WTC11 (cell line): Measurements from ENCODE around the gene GAREM2. TPM values are rescaled to one million over a fixed set of nuclear protein-coding genes. Genes with fewer than 3 reads are reported as not detected.

ENCODE experiments used
- ATAC-seq: fragments of 200-7000 bp; cut with Tn5 transposase; 2 replicates; pipeline ENCODE4 v1.10.0; 2021; ENCODE audit warnings: mild to moderate bottlenecking, moderate library complexity
- CTCF ChIA-PET: fragments of 300-600 bp; sonication (Branson Sonifier 250); formaldehyde crosslinking; loops from one replicate; lab custom pipeline; 2021; ENCODE audit warnings: antibody characterized with exemption; lab: Charles Lee
- POLR2A ChIA-PET: fragments of 350-600 bp; sonication (Branson Sonifier 250); formaldehyde crosslinking; loops from one replicate; lab custom pipeline; 2021; ENCODE audit warnings: antibody characterized with exemption; lab: Charles Lee
- DNase-seq: peaks from one replicate; pipeline ENCODE4 v3.0.0; 2021; ENCODE audit warnings: low spot score
- H3K27ac Mint-ChIP-seq: 2 replicates; pipeline ENCODE4 v1.8.0; 2021; ENCODE audit warnings: mixed read lengths
- H3K27me3 Mint-ChIP-seq: 2 replicates; pipeline ENCODE4 v1.8.0; 2021; ENCODE audit warnings: low read depth, mild to moderate bottlenecking, moderate library complexity, mixed read lengths
- H3K36me3 Mint-ChIP-seq: 2 replicates; pipeline ENCODE4 v1.8.0; 2021; ENCODE audit warnings: mixed read lengths
- H3K4me1 Mint-ChIP-seq: 2 replicates; pipeline ENCODE4 v1.8.0; 2022; ENCODE audit warnings: mixed read lengths
- H3K4me3 Mint-ChIP-seq: 2 replicates; pipeline ENCODE4 v1.8.0; 2021; ENCODE audit warnings: mild to moderate bottlenecking, moderate library complexity, mixed read lengths
- H3K9me3 Mint-ChIP-seq: 2 replicates; pipeline ENCODE4 v1.8.0; 2021; ENCODE audit warnings: mixed read lengths
- AR ChIP-seq: fragments of 250-450 bp; sonication (Bioruptor Pico); IDR thresholded peaks from 2 replicates; pipeline ENCODE4 v1.9.0; 2021; ENCODE audit warnings: mild to moderate bottlenecking
- ARID4B ChIP-seq: sonication (generic); formaldehyde crosslinking; IDR thresholded peaks from 2 replicates; pipeline ENCODE4 v1.8.0; 2023; ENCODE audit warnings: missing genetic modification reagents, mild to moderate bottlenecking, borderline replicate concordance
- ATF1 ChIP-seq: sonication (generic); formaldehyde crosslinking; IDR thresholded peaks from 2 replicates; pipeline ENCODE4 v1.8.1; 2023; ENCODE audit warnings: mild to moderate bottlenecking, moderate library complexity, missing genetic modification reagents
- CREM ChIP-seq: sonication (generic); formaldehyde crosslinking; IDR thresholded peaks from 2 replicates; pipeline ENCODE4 v1.8.1; 2022; ENCODE audit warnings: mild to moderate bottlenecking, missing genetic modification reagents, moderate library complexity
- CTCF ChIP-seq: fragments of 200-600 bp; IDR thresholded peaks from 2 replicates; pipeline ENCODE4 v1.8.0; 2022; ENCODE audit warnings: antibody characterized with exemption
- ELF4 ChIP-seq: sonication (generic); formaldehyde crosslinking; IDR thresholded peaks from 2 replicates; pipeline ENCODE4 v1.8.1; 2022; ENCODE audit warnings: low read depth, mild to moderate bottlenecking, moderate library complexity, missing genetic modification reagents
- ERG ChIP-seq: fragments of 250-450 bp; sonication (Bioruptor Pico); IDR thresholded peaks from 2 replicates; pipeline ENCODE4 v1.8.0; 2021; ENCODE audit warnings: mild to moderate bottlenecking
- ETV6 ChIP-seq: sonication (generic); formaldehyde crosslinking; IDR thresholded peaks from 2 replicates; pipeline ENCODE4 v1.8.1; 2022; ENCODE audit warnings: mild to moderate bottlenecking, missing genetic modification reagents
- FOXK1 ChIP-seq: sonication (generic); formaldehyde crosslinking; IDR thresholded peaks from 2 replicates; pipeline ENCODE4 v1.8.0; 2022; ENCODE audit warnings: mild to moderate bottlenecking, moderate library complexity, missing genetic modification reagents
- FOXP1 ChIP-seq: sonication (generic); formaldehyde crosslinking; IDR thresholded peaks from 2 replicates; pipeline ENCODE4 v1.8.0; 2022; ENCODE audit warnings: missing genetic modification reagents, mild to moderate bottlenecking, moderate library complexity, borderline replicate concordance
- NFATC4 ChIP-seq: fragments of 250-450 bp; sonication (Bioruptor Pico); IDR thresholded peaks from 2 replicates; pipeline ENCODE4 v1.9.0; 2021; ENCODE audit warnings: mild to moderate bottlenecking
- SMAD3 ChIP-seq: sonication (generic); formaldehyde crosslinking; IDR thresholded peaks from 2 replicates; pipeline ENCODE4 v1.8.0; 2022; ENCODE audit warnings: missing genetic modification reagents, mild to moderate bottlenecking, borderline replicate concordance
- ZNF263 ChIP-seq: sonication (generic); formaldehyde crosslinking; IDR thresholded peaks from 2 replicates; pipeline ENCODE4 v1.8.1; 2022; ENCODE audit warnings: low read depth, mild to moderate bottlenecking, moderate library complexity, missing genetic modification reagents
- ZNF416 ChIP-seq: fragments of 250-450 bp; sonication (Bioruptor Pico); IDR thresholded peaks from 2 replicates; pipeline ENCODE4 v1.9.0; 2021; ENCODE audit warnings: mild to moderate bottlenecking, inconsistent platforms
- total RNA-seq: library from RNA; stranded (reverse); gene quantifications from 3 replicates; pipeline ENCODE4 v1.2.3, GENCODE V29; 2021
- TF ChIP-seq, protein P1 (sequence below): fragments of 250-450 bp; sonication (Bioruptor Pico); IDR thresholded peaks from 2 replicates; pipeline ENCODE4 v1.9.0; 2021; ENCODE audit warnings: mild to moderate bottlenecking

Gene GAREM2
- total RNA-seq, 1 experiment from 2014 or later, result 17.4 TPM

DNA sequence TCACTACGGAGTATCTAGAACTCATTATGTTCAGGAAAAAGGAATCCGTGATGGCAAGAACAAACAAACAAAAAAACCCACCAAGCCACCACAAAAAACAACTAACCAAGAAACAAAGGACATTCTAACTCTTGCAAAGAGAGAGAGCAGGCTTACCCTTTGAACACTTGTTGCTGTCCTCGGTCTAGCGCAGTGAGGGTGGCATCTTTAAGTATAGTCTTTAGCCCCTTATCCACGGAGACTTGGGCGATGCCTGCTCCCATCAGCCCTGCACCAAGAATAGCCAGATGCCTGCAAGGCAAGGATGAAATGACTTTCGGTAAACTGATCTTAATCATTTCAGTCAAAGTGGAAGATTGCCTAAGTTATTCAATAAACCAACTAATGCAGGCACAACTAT is 31.0 kb downstream of the GAREM2 start (continued):
- TF ChIP-seq AR (CRISPR knock-in tag) (no peak), ZNF416 (CRISPR knock-in tag) (no peak), CTCF (no peak), SMAD3 (CRISPR knock-in tag) (no peak)

- no peak for DNase-seq
- Mint-ChIP-seq H3K27me3 (no peaks in the 10 kb centered on the region), H3K4me3 (no peak overlapping the region), H3K4me1 (no peaks in the 10 kb centered on the region), H3K9me3 (no peaks in the 10 kb centered on the region), H3K36me3 (peaks cover 66% of the 10 kb centered on the region)
- no peak for ATAC-seq
- TF ChIP-seq ERG (CRISPR knock-in tag) (no peak), CTCF (no peak), FOXP1 (CRISPR knock-in tag) (no peak)
- TF ChIP-seq, all 79 proteins: peak for 0
- CTCF ChIA-PET, result no interaction called here
- no peak overlapping the region for H3K27ac Mint-ChIP-seq
- POLR2A ChIA-PET, result no interaction called here
These were observed 39.1 kb downstream of the GAREM2 start for GRCh38 chr2:26212011-26212410.

DNA sequence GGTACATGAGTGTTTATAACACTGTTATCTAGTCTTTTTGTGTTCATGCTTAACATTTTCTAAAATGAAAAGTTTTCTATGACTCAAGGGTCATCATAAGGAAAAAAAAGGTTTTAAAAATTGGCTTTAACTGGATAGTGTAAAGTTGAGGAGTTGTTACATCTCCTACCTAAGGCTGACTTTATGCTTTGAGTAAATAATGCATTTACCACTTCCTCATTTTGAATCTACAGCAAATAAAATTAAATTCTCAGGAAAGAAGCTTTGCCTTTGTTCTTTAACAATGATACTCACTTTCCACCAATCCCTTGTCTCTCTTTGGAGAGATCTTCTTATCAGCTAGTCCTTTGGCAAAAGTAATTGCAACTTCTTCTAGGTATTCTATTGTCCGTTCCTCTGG is 41.9 kb downstream of the GAREM2 start:
- DNase-seq (no peak), ATAC-seq (no peak)
- Mint-ChIP-seq H3K9me3 (no peaks in the 10 kb centered on the region), H3K4me3 (no peak overlapping the region), H3K36me3 (peaks cover 63% of the 10 kb centered on the region), H3K4me1 (no peaks in the 10 kb centered on the region), H3K27ac (no peak overlapping the region), H3K27me3 (no peaks in the 10 kb centered on the region)
- POLR2A ChIA-PET, result no interaction called here
- CTCF ChIA-PET, result no interaction called here
- TF ChIP-seq ARID4B (CRISPR knock-in tag) (no peak), AR (CRISPR knock-in tag) (no peak), CREM (CRISPR knock-in tag) (no peak), NFATC4 (CRISPR knock-in tag) (no peak), ZNF263 (CRISPR knock-in tag) (no peak), FOXK1 (no peak), ETV6 (CRISPR knock-in tag) (no peak), ELF4 (CRISPR knock-in tag) (no peak), ATF1 (CRISPR knock-in tag) (no peak)
- TF ChIP-seq, protein P1, sequence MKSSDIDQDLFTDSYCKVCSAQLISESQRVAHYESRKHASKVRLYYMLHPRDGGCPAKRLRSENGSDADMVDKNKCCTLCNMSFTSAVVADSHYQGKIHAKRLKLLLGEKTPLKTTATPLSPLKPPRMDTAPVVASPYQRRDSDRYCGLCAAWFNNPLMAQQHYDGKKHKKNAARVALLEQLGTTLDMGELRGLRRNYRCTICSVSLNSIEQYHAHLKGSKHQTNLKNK (CRISPR knock-in tag), result no peak
